ENCODE measurements around the gene IFITM1.

- TF ChIP-seq, protein P1, sequence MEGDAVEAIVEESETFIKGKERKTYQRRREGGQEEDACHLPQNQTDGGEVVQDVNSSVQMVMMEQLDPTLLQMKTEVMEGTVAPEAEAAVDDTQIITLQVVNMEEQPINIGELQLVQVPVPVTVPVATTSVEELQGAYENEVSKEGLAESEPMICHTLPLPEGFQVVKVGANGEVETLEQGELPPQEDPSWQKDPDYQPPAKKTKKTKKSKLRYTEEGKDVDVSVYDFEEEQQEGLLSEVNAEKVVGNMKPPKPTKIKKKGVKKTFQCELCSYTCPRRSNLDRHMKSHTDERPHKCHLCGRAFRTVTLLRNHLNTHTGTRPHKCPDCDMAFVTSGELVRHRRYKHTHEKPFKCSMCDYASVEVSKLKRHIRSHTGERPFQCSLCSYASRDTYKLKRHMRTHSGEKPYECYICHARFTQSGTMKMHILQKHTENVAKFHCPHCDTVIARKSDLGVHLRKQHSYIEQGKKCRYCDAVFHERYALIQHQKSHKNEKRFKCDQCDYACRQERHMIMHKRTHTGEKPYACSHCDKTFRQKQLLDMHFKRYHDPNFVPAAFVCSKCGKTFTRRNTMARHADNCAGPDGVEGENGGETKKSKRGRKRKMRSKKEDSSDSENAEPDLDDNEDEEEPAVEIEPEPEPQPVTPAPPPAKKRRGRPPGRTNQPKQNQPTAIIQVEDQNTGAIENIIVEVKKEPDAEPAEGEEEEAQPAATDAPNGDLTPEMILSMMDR (conservative IDR thresholded peaks at IDR 0.05 in 1 of 2, IDR thresholded peaks at IDR 0.05 in 1 of 2; ENCODE audit: extremely low read depth in 1 of 2, insufficient read depth in 1 of 2, low read depth in 1 of 2, low read length in 2 of 2), result no peak
- TF ChIP-seq EZH2 (IDR thresholded peaks at IDR 0.05; ENCODE audit: borderline replicate concordance, low read length), result no peak
Observed at GRCh38 chr11:279040-279965, 34.5 kb upstream of the IFITM1 start.
